ENCODE measurements around the gene LIN54. TPM values are rescaled to one million over a fixed set of nuclear protein-coding genes. Genes with fewer than 3 reads are reported as not detected.
A peak's percentile ranks its signal among the peaks of the same experiment; 100 is the strongest.

The LIN54 gene
- total and polyA plus RNA-seq, 2 of the 13 experiments (the other 11 are each of a cell fraction or from before 2014, with no cell fraction given): 25.2 to 32.9 TPM

- TF ChIP-seq BCLAF1 (IDR thresholded peaks at IDR 0.05) (no peak), ZBTB3 (CRISPR knock-in tag; IDR thresholded peaks at IDR 0.05; ENCODE audit: borderline replicate concordance, low read depth) (no peak), EP300 (IDR thresholded peaks at IDR 0.05; ENCODE audit: low read depth in 2 of 2, low read length in 2 of 2) (peak in 1 of 2 experiments; percentile 87; a peak in 2 of 4 replicates), EP300 (CRISPR knock-in tag; IDR thresholded peaks at IDR 0.05; ENCODE audit: borderline replicate concordance) (no peak), SNAPC4 (CRISPR knock-in tag; IDR thresholded peaks at IDR 0.05) (no peak), ZNF772 (CRISPR knock-in tag; IDR thresholded peaks at IDR 0.05) (no peak; the same call in 1 of the 2 replicates), ZNF207 (IDR thresholded peaks at IDR 0.05; ENCODE audit: borderline replicate concordance) (no peak), PRDM4 (CRISPR knock-in tag; IDR thresholded peaks at IDR 0.05; ENCODE audit: borderline replicate concordance) (no peak), ZNF34 (CRISPR knock-in tag; IDR thresholded peaks at IDR 0.05; ENCODE audit: borderline replicate concordance) (no peak), RBM39 (IDR thresholded peaks at IDR 0.05; ENCODE audit: low read depth, low read length, poor library complexity, severe bottlenecking) (peak; percentile 46), ZNF747 (CRISPR knock-in tag; IDR thresholded peaks at IDR 0.05; ENCODE audit: borderline replicate concordance) (no peak), ZNF275 (CRISPR knock-in tag; IDR thresholded peaks at IDR 0.05; ENCODE audit: borderline replicate concordance) (no peak), ELF3 (CRISPR knock-in tag; IDR thresholded peaks at IDR 0.05) (no peak; the same call in 1 of the 2 replicates), NAIF1 (CRISPR knock-in tag; IDR thresholded peaks at IDR 0.05; ENCODE audit: borderline replicate concordance) (no peak), ZNF777 (CRISPR knock-in tag; IDR thresholded peaks at IDR 0.05) (peak; percentile 63; the same call in 1 of the 2 replicates), RAD51 (IDR thresholded peaks at IDR 0.05; ENCODE audit: borderline replicate concordance) (no peak), NCOA5 (CRISPR knock-in tag; IDR thresholded peaks at IDR 0.05) (no peak)
These were observed at the start of gene LIN54 (continued) for GRCh38 chr4:83010522-83011318.
